HG02970 (cell line): ENCODE measurements around the gene THSD4.

Experiments used
- ATAC-seq: cut with Tn5 transposase; IDR thresholded peaks from one replicate; pipeline ENCODE4 v1.9.1; 2021; ENCODE audit warnings: mild to moderate bottlenecking, moderate library complexity, moderate number of reproducible peaks; ENCODE audit not compliant: unreplicated experiment, low FRiP score

Gene THSD4

DNA sequence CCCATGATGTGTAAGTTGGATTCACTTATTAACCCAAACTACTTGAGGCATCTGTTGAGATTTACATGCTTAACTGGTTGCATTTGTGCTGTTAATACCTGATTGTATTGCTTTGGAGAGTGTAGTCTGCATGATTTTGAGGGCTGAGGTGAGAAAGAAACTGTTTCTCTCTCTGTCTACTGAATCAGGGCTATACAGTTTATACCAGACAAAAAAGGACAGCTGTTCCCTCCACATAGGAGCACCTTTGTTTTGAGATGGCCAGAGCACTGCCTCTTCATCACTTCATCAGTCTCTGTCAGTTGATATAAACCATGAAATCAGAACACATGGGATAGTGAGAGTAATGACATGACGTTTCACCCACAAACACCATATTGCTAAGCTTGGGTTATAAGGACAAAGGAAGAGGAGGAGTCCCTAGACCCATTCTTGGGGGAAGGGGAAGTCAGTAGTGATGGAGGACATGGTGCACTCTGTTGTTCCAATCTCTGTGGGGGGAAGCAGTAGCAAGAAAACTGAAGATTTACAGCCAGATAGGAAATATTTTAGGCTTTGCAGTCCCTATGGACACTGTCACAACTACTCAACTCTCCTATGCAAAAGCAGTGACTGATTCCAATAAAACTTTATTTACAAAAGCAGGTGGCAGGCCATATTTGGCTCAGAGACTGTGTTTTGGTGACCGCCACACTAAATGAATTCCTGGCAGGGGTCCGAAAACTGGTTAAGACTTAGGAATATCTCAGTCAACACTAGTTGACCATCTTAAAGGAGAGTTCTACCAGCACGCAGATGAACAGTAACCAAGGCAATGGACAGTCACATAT, 571.2 kb downstream of the THSD4 start:
- no peak for ATAC-seq

DNA sequence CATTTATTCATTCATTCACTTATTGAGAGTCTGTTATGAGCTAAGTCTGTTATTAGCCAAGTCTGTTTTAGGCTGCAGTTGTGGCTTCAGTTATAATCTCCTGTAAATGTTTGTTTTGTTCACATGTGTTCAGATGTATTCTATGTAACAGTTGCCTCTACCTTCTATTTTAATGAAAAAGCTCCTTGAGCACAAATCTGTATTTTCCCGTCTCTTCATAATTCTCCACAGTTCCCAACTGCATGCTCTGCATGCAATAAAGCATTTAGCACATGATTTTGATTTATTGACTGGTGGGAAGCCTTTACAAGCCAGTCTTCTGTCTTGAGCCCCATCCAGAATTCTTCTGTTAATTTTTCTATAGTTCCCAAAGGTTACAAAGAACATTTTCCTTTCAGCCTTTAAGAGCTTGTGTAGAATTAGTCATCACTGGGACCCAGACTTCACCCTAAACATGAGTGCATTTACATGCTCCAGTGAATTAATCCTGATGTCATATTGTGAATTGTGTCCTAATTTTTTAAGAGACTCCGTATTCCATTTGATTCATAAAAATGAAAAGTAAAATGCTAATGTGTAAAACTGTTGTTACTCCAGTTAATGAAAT, 572.7 kb downstream of the THSD4 start:
- no peak for ATAC-seq

DNA sequence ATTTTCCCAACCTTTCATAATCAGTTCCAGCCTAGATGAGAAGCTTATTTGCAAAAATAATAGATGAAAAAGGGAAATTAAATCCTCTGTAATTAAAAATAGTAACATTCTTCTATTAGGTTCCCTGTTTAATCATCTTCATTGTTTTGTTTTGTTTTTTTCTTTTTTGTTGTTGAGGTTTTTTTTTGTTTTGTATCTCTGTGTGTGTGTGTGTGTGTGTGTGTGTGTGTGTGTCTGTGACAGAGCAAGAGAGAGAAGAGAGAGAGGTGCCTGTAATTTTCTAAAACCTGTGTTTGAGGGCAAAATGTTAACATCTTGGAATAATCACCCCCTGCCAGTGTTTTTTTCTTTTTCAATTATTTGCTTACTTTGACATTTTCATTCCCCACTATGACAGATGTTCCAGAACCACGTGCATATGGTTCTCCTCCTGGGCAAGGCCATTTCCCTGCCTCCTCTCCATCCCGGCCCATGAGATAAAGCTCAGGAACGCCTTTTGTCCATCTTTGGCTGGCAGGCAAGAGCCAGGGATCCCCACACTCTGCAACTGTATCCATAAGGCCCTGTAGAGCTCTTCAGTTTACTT, 573.3 kb downstream of the THSD4 start:
- no peak for ATAC-seq

DNA sequence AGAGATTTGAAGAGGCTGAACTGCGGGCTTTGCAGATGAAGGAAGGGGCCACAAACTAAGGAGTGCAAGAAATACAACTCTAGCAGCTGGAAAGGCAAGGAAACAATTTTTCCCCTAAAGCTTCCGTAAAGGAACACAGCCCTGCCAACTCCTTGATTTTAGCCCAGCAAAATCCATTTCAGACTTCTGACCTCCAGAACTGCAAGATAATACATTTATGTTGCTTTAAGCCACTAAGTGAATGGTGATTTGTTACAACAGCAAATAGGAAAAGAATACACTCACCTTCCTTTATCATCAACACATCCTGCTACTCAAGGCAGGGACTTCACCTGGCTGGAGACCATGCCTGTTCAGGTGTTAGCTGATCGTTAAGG, 575.8 kb downstream of the THSD4 start:
- ATAC-seq = no peak

DNA sequence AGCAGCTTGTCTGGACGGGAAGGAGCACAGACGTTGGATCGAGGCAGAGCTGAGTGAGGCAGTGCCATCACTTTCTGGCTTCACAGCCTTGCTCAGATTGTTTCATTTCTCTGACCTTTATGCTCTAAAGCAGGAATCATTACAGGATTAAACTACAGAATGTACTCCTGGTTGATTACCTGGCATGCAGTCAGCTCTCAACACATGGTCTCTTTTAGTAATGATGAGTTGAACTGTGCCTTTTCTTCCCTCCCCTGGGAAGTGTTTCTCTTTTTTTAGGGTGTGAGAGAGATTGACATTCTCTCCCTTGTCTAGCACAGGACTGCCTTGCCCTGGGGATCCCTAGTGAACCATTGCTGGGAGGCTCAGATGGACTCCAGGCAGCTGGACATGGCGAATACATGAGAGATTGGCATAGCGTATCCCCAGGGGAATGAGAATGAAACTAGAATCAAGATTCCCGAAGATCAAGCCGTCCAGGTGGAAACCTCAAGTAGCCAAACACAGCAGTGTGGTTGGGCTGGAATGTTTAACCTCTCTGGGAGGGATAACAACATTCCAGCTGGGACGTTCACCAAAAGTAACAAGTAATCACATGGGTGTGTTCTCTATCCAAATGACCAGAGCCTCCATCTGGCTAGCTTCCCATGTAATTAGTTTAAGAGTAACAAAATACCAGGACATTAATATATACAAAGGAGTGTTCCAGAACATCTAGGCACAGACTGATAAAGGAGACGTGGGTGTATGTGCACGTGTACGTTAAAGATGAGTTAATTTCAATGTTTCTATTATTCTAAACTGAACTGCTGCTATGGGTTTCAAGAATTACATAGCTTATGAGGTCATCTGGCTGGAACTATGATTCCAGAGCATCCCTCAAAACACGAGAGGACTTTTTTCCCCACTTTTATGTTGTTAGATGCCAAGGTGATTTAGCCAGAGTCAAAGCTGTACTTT, 576.5 kb downstream of the THSD4 start:
- ATAC-seq = no peak

DNA sequence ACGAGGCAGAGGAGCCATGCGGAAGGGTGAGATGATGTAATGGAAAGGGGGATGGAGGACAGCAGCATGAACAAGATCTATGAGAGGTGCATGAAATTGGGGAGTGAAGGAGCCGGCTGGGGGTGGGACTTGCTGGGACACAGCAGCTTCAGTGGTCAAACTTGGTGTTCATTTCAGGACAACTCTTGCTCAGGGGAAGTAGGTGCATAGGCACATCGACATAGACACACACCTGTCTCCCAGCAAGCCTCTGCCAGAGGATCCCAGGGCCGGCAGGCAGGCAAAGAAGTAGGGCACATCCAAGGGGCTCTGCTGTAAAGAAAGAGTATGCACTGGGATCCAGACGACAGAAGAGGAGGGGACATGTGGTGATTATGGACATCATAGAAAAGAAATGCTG, 582.0 kb downstream of the THSD4 start:
- ATAC-seq = no peak

DNA sequence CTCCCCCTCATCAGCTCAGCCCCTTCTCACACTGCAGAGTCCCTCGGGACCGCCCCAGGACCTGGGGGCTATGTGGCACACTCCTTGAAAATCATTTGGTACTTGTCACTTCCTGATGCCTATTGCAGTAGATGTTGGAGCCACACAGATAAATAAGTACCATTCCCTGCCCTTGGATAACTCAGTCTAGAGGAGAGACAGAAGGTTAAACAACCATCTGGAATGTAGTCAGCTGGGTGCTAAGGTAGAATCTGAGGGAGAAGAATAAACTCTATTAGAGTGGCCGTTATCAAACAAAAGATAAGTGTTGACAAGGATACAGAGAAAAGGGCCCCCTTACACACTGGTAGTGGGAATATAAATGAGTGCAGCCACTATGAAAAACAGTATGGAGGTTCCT, 582.8 kb downstream of the THSD4 start:
- ATAC-seq = no peak

DNA sequence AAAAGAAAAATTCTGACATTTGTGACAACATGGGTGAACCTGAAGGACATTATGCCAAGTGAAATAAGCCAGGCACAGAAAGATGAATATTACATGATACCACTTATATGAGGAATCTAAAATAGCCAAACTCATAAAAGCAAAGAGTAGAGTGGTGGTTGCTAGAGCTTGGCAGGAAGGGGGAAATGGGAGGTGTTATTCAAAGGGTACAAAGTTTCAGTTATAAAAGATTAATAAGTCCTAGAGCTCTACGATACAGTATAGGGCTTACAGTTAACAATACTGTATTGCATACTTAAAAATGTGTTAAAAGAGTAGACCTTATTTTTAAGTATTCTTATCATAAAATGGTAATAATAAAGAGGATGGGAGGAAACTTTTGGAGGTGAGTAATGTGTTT, 583.5 kb downstream of the THSD4 start:
- no peak for ATAC-seq

DNA sequence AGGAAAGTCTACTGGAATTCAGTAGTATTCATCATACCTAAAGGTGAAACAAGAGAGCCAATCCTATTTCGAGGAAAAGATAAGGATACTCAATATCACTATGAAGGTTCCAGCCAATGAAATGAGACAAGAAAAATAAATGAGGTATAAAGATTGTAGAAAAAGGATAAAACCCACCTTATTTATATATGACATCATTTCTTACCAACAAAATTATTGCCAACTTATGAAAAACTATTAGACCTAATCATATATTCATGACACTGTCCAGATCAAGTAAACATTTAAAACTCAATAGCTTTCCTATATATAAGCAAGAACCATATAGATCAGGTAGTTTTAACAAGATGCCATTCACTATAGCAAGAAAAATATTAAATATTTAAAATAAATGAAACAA, 584.7 kb downstream of the THSD4 start:
- ATAC-seq = no peak

DNA sequence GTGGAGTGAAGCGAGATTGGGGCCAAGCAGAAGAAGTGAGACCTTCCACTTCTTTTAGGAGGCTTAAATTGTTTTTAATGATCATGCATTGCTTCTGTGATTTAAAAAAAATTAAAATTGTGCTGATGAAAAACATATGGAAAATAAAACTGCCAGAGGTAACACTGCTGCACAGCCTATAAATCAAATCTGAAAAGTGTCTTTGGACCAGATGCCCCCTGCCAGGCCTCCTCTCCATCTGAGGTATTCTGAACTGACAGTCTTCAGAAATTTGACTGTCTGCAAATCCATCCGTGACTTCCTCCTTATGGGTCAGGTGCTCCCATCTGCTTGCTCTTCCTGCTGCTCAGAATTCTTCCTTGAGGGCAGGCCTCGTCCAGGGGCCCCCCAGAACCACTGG, 586.5 kb downstream of the THSD4 start:
- no peak for ATAC-seq

DNA sequence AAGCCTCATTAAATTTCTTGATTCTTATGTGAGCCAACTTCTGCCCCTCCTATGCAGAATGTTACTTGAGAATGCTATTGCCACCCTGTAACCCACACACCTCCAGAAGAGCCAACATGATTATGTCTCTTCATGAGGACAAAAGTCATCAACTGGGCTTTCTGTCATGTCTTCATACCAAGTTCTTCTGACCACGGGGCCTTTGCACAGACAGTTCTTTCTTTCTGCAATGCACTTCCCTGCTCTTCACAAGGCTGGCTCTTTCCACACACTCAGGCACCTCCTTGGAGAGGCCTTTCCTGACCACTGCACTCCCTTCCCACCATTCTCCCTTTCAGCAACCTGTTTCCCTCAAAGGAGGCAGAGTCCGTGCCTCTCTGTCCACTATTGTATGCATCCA, 587.2 kb downstream of the THSD4 start:
- no peak for ATAC-seq

DNA sequence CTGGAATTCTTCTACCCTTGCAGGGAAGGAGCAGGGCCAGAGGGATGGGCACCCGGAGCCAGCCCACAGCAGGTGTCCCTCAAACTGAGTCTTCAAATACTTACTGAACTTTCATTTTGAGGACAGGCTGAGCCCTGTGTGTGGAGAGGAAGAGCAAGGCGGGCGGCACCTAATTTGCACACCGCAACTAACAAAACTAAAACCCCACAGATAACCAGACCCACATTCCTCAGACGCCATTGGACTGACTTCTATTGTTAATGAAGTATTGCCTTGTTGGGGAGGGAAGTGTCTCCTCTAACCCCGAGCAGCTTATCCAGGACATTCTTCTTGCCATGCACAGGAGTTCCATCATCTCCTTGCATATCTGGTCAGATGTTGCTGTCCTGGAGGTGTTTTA, 589.9 kb downstream of the THSD4 start:
- no peak for ATAC-seq

DNA sequence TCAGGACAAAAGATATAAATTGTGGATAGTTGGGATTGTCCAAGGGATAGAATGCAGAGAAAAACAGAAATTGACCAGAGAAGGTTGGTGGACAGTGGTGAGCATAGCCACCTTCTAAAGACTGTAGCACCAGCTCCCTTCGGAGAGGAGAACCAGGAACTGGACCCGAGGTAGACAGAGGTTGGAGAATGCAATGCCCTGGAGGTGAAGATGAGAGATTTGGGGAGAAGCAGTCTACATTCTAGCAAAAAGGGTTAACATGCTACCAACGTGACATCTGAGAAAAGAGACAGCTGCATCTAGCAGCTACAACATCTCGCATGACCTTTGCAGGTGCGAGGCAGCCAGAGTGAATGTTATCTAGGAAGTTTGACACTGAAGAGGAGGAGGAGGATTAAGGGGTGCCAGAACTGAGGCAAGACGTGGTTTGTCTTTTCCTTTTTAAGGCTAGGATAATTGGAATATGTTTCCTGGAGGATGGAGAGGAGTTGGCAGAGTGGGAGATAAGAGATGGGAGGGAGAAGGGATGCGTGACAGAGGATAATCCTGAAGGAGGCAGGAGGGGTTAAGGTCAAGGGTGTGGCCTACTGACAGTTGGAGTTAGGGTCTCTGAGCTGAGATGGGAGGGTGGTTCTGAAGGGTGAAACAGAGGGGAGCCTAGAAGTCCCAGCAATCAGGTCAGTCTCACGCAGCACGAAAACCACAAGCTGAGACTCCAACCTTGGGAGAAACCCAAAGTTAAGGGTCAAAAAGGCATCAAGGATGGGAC, 591.4 kb downstream of the THSD4 start:
- ATAC-seq = no peak

DNA sequence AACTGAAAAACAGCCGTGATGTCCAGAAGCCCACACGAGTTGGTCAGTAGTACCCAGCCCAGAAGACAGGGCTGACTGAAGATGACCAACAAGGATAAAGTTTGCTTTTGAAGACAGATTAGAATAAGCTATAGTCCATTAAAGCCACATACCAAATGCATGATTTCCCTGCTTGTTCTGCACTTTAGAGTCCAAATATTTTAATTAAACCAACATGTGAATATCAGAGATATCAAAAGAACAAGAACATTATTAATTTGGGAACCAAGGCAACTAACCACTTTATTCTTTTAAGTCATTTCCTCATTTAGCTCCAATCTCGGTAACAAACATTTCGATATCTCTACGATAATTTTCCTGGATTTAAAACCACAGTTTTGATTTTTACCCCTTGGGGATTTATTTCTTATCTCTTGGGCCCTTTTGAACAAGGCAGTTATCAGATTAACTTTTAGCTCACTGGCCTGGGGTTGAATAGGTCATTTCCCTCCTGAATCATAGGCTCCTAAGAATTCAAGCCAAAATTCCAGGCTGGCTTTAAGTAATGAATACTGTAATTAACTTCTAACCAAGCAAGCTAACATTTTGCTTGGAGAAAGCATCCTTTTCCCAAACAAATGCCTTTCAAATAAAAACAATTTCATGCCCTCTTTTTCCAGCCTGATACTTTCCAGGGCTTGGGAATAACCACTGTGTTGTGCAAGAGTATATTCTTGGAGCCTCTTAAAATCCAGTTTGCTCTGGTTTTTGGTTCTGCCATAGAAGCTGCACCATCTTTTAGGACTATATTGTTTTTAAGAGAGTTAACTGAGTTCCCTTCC, 592.2 kb downstream of the THSD4 start:
- ATAC-seq = no peak

DNA sequence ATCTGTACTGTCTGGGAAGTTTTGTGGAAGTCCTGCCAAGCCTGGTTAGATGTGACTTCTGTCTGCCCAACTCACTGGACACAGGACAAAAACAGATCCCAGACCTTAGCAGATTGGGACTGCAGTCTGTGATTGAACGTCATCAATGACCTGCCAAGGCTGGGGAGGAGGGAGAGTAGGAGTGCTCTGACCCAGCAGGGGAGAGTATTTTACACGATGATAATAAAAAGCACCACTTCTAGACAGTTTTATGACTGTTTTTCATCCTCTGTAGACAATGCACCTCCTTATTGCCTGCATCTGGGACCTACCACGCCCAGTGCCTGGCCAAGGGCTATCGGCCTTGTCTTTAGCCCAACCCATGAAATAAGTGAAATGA, 592.8 kb downstream of the THSD4 start:
- ATAC-seq = no peak

DNA sequence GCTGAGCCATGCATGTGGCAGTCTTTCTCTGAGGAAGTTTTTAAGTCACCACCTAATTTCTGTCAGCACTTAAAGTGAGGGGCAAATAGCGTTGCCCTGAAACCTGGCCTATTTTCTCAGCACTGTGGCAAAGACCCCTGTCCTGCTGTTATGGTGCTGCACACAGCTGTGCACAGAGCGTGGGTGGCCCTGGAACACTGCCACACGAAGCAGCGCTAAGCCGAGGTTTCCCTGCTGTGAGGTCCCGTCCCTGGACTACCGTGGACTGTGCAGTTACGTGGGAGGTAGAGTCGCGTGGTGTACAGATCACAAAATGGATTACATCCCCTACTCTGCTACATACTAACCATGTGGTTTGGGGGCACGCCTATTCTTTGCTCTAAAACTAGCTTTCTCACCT, 593.5 kb downstream of the THSD4 start:
- no peak for ATAC-seq

DNA sequence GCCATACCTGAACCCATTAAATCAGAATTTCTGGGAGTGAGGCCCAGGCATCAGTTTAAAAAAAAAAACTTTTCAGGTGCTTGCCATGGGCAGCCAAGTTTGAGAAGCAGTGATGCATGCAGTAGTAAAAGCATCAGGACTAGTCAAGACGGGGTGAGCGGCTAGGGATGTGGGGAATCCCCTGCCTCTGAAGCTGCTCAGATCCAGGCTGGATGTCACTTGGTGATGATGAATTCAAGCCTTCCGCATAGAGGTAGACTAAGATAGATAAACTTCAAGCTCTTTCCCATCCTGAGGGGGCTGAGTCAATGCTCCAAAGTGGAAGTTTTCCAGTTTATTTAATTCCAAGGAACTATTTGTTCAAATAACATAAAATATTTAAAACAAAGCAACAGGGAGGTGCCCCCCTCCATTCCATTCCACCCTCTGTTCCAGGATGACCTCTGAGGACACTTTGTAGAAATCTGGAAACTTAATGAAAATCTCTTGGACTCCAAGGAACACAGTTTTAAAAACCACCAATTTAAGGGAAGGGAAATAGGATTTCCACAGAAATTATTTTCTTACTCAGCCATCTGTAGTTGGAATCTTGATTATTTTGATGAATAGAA, 594.6 kb downstream of the THSD4 start:
- no peak for ATAC-seq

DNA sequence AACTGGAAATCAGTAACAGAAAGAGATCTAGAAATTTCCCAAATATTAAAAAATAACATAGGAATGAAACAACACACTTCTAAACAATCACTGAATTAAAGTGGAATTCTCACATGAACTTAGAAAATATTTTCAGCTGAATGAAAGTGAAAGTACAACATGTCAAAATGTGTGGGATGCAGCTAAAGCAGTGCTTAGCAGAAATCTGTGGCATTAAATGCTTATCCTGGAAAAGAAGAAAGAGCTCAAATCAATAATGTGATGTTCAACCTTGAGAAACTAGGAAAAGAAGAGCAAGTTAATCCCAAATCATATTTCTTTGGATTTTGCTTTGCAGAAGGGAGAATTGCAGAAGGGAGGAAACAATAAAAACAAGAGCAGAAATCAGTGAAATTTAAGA, 596.9 kb downstream of the THSD4 start:
- no peak for ATAC-seq
